Fibroblast of lung (primary cell): ENCODE measurements around the gene JAG2. TPM values are rescaled to one million over a fixed set of nuclear protein-coding genes. Genes with fewer than 3 reads are reported as not detected.

ENCODE experiments used
- DNase-seq, 2 donors: peaks; one replicate each; pipeline versions ENCODE4 v3.0.0 to v3.0.0-alpha.2; 2010; ENCODE audit warnings: low read depth in 2 of 2
- H2AFZ ChIP-seq: 2 replicates; pipeline ENCODE4 v1.5.1; 2012; ENCODE audit warnings: low read length, control low read depth, inconsistent platforms
- H3K27ac ChIP-seq: 2 replicates; pipeline ENCODE4 v1.5.1; 2011; ENCODE audit warnings: low read length, control low read depth; ENCODE audit not compliant: insufficient read depth
- H3K27me3 ChIP-seq: 2 replicates; pipeline ENCODE4 v1.5.1; 2011; ENCODE audit warnings: mild to moderate bottlenecking, low read length; ENCODE audit not compliant: control insufficient read depth, insufficient read depth
- H3K36me3 ChIP-seq: 2 replicates; pipeline ENCODE4 v1.5.1; 2011; ENCODE audit warnings: low read length; ENCODE audit not compliant: control insufficient read depth, insufficient read depth
- H3K4me1 ChIP-seq: 2 replicates; pipeline ENCODE4 v1.5.1; 2011; ENCODE audit warnings: low read length; ENCODE audit not compliant: control insufficient read depth, insufficient read depth; ENCODE audit errors: extremely low read depth
- H3K4me2 ChIP-seq: 2 replicates; pipeline ENCODE4 v1.5.1; 2011; ENCODE audit warnings: low read length, control low read depth; ENCODE audit not compliant: insufficient read depth; ENCODE audit errors: extremely low read depth
- H3K4me3 ChIP-seq, 4 experiments: fragments of 200-600 bp in 1 of 4; sonication (generic) in 1 of 4; replicated peaks in 1 of 4; 2 replicates each; pipeline ENCODE4 v1.5.1; 2011 to 2016; ENCODE audit warnings: low read length in 4 of 4, low read depth in 3 of 4, mild to moderate bottlenecking in 3 of 4, control low read depth in 2 of 4, inconsistent platforms in 1 of 4, mixed read lengths in 1 of 4; ENCODE audit not compliant: insufficient read depth in 1 of 4; ENCODE audit errors: control extremely low read depth in 1 of 4
- H3K79me2 ChIP-seq: 2 replicates; pipeline ENCODE4 v1.5.1; 2012; ENCODE audit warnings: mild to moderate bottlenecking, low read length, inconsistent platforms; ENCODE audit not compliant: control insufficient read depth, insufficient read depth
- H3K9ac ChIP-seq: 2 replicates; pipeline ENCODE4 v1.5.1; 2011; ENCODE audit warnings: mild to moderate bottlenecking, low read length, control low read depth; ENCODE audit not compliant: insufficient read depth
- H3K9me3 ChIP-seq: 2 replicates; pipeline ENCODE4 v1.5.1; 2012; ENCODE audit warnings: low read depth, low read length; ENCODE audit not compliant: control insufficient read depth, insufficient read depth
- H4K20me1 ChIP-seq: 2 replicates; pipeline ENCODE4 v1.5.1; 2011; ENCODE audit warnings: low read length; ENCODE audit not compliant: control insufficient read depth, insufficient read depth; ENCODE audit errors: extremely low read depth
- EZH2 ChIP-seq: IDR thresholded peaks from 2 replicates; pipeline ENCODE4 v1.5.1; 2012; ENCODE audit warnings: low read length, control low read depth, mild to moderate bottlenecking; ENCODE audit errors: missing control alignments
- polyA plus RNA-seq, 2 donors: library from polyadenylated mRNA; depleted of rRNA in 1 of 2; stranded (reverse) in 1 of 2; unstranded in 1 of 2; fragments of >200 nt; gene quantifications; 2 replicates each; pipeline ENCODE4 v1.2.1, GENCODE V29; 2011 to 2012; ENCODE audit warnings: missing spikeins in 1 of 2
- total RNA-seq: library from RNA; depleted of rRNA; stranded (reverse); fragments of >200 nt; gene quantifications from 2 replicates; pipeline ENCODE4 v1.2.1, GENCODE V29; 2014
- TF ChIP-seq, protein P1 (sequence below), 2 donors: IDR thresholded peaks in 1 of 2; conservative IDR thresholded peaks in 1 of 2; 1 replicate in 1 of 2; 2 replicates in 1 of 2; pipeline ENCODE4 v1.5.1; 2011 to 2012; ENCODE audit warnings: low read length in 2 of 2, control low read depth in 1 of 2, inconsistent platforms in 1 of 2, low read depth in 1 of 2, mild to moderate bottlenecking in 1 of 2

JAG2 gene
- total and polyA plus RNA-seq, 2 donors (not counting 1 experiment from before 2014, with no cell fraction given) = 0.51 to 1.8 TPM

DNA sequence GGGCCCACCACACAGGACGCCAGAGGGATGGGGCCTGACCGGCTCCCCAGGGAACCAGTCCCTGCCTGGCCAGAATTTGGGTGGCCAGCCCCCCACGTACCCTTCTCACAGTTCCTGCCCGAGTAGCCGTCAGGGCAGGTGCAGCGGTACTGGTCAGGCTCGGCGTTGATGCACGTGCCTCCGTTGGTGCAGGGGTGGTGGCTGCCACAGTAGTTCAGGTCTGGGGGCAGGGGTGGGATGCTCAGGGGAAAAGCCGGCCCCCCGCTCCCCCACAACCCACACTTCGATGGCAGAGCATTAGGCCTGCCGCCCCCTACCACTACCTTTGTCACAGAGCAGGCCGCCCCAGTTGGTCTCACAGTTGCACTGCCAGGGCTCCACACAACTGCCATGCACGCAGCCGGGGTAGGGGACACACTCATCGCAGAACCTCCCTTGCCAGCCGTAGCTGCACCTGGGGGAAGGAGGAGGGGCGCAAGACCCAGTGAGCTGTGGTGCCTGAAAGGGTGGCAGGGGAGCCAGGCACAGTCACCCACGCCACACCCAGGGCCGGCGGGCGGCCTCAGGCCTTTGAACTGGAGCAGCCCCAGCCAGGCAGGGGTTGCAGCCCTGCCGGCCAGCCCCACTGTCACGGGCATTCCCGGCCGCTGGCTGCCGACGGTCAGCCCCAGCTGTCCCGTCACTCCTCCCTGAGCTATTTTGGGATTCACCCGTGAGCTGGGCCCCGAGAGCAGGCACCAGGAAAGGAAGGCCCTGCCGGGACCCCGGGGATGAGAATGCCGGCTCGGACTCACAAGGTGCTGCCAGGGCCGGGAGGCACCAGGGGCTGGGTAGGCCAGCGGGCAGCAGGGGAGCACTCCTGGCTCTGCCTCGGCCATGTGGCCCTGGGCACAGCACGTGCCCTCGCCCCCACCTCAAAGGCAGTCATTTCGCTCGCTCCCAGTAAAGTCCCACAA is 16.5 kb downstream of the JAG2 start:
- Histone ChIP-seq H3K9ac (no peak overlapping the region), H3K4me1 (no peaks in the 10 kb centered on the region), H4K20me1 (no peaks in the 10 kb centered on the region), H3K36me3 (no peaks in the 10 kb centered on the region), H3K4me2 (no peak overlapping the region), H3K4me3 (no peak overlapping the region), H3K79me2 (no peaks in the 10 kb centered on the region), H3K27me3 (no peaks in the 10 kb centered on the region), H3K9me3 (no peaks in the 10 kb centered on the region), H3K27ac (no peak overlapping the region), H2AFZ (no peak overlapping the region)
- no peak for DNase-seq
- TF ChIP-seq EZH2 = no peak
- TF ChIP-seq, protein P1, sequence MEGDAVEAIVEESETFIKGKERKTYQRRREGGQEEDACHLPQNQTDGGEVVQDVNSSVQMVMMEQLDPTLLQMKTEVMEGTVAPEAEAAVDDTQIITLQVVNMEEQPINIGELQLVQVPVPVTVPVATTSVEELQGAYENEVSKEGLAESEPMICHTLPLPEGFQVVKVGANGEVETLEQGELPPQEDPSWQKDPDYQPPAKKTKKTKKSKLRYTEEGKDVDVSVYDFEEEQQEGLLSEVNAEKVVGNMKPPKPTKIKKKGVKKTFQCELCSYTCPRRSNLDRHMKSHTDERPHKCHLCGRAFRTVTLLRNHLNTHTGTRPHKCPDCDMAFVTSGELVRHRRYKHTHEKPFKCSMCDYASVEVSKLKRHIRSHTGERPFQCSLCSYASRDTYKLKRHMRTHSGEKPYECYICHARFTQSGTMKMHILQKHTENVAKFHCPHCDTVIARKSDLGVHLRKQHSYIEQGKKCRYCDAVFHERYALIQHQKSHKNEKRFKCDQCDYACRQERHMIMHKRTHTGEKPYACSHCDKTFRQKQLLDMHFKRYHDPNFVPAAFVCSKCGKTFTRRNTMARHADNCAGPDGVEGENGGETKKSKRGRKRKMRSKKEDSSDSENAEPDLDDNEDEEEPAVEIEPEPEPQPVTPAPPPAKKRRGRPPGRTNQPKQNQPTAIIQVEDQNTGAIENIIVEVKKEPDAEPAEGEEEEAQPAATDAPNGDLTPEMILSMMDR (conservative IDR thresholded peaks at IDR 0.05 in 1 of 2, IDR thresholded peaks at IDR 0.05 in 1 of 2; ENCODE audit: low read depth in 1 of 2, low read length in 2 of 2) = no peak

DNA sequence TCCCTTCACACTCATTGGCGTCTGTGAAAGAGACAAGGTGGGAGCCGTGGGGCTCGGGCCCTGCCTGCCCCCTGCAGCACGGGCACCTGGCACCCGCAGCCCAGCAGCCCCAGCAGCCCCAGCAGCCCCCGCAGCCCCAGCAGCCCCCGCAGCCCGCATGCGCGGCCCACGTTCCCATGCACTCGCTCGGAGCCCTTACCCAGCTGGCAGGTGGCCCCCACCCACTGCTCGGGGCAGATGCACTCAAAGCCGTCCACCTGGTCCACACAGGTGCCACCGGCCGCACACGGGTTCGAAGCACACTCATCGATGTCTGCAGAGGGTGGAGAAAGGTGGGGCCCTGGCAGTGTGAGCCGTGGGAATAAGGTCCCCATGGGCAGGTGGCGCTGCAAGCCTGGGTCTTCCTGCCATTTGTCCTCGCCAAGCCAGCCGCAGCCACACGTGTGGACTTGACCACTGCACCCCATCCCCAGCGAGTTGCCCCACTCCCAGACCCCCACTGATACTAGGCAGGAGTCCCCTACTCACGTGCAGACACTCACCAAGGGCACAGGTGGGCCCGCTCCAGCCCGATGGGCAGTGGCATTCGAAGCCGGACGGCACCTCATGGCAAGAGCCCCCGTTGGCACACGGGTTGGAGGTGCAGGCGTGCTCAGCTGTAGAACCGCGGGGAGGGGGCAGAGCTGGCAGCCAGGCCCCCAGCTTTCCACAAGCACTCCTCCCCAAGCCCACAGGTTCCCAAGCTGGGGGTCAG is 17.3 kb downstream of the JAG2 start:
- H4K20me1 ChIP-seq = no peaks in the 10 kb centered on the region
- no peaks in the 10 kb centered on the region for H3K36me3 ChIP-seq
- no peak for TF ChIP-seq EZH2
- TF ChIP-seq, protein P1 (conservative IDR thresholded peaks at IDR 0.05 in 1 of 2, IDR thresholded peaks at IDR 0.05 in 1 of 2; ENCODE audit: low read depth in 1 of 2, low read length in 2 of 2) = no peak
- no peaks in the 10 kb centered on the region for H3K4me1 ChIP-seq
- H3K79me2 ChIP-seq = no peaks in the 10 kb centered on the region
- H3K4me2 ChIP-seq = no peak overlapping the region
- H3K4me3 ChIP-seq = no peak overlapping the region
- H3K27ac ChIP-seq = no peak overlapping the region
- no peak overlapping the region for H2AFZ ChIP-seq
- no peaks in the 10 kb centered on the region for H3K9me3 ChIP-seq
- H3K27me3 ChIP-seq = no peaks in the 10 kb centered on the region
- H3K9ac ChIP-seq = no peak overlapping the region
- DNase-seq = no peak

DNA sequence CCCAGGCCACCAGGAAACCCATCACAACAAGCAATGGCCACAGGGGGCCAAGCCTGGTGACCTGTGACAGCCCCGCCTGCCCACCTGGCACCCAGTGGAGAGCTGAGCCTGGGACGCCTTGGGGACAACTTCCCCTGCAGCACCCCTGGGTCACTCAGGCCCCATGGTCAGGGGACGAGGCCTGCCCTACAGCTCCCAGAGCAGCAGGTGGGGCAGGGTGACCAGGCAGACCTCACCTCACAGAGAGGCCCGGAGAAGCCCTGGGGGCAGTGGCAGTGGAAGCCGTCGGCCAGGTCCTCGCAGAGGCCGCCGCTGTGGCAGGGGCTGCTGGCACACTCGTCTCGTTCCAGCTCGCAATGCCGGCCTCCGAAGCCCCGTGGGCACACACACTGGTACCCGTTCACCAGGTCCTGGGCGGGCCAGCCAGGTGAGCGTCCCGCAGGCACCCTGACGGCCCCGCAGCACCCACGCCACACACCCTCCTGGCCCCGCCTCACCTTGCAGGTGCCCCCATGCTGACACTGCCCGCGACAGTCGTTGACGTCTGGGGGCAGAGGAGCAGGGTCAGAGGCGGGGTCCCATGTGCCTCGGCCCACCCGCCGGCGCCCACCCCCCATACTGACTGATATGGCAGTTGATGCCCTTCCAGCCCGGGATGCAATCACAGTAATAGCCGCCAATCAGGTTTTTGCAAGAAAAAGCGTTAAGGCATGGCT is 18.1 kb downstream of the JAG2 start:
- H3K27me3 ChIP-seq = no peaks in the 10 kb centered on the region
- no peak overlapping the region for H3K4me3 ChIP-seq
- TF ChIP-seq, protein P1 (conservative IDR thresholded peaks at IDR 0.05 in 1 of 2, IDR thresholded peaks at IDR 0.05 in 1 of 2; ENCODE audit: low read depth in 1 of 2, low read length in 2 of 2) = no peak
- no peak for TF ChIP-seq EZH2
- no peaks in the 10 kb centered on the region for H3K9me3 ChIP-seq
- no peaks in the 10 kb centered on the region for H3K4me1 ChIP-seq
- no peak overlapping the region for H3K4me2 ChIP-seq
- DNase-seq = no peak
- H3K9ac ChIP-seq = no peak overlapping the region
- H3K36me3 ChIP-seq = no peaks in the 10 kb centered on the region
- H3K27ac ChIP-seq = no peak overlapping the region
- no peaks in the 10 kb centered on the region for H4K20me1 ChIP-seq
- H3K79me2 ChIP-seq = no peaks in the 10 kb centered on the region
- H2AFZ ChIP-seq = no peak overlapping the region
